ENCODE data around the gene HRAS.
A peak's percentile ranks its signal among the peaks of the same experiment; 100 is the strongest.
"Not testable (repeated sequence)": the region's sequence is repeated elsewhere in the genome, so short reads cannot be mapped to it uniquely, and the experiment has no call there.

The HRAS gene

DNA sequence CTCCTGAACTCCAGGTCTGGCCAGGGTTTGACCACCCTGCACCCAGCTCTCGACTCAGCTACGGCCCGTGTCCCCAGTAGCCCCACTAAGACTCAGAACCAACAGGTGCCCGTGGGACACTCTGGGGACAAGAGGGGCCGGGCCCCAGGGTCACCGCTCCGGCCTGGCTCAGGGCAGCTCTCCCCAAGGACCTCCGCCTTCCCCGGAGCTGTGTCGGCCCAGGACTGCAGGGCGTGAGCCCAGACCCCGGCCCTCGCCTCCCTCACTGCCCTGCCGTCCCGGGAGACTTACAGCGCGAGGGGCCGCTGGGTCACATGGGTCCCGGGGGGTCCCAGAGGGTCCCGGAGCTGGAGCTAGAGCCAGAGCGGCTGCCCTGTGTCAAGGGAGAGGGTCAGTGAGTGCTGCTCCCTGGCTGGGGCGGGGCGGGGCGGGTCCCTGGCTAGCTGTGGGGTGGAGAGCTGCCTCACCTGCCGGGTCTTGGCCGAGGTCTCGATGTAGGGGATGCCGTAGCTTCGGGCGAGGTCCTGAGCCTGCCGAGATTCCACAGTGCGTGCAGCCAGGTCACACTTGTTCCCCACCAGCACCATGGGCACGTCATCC lies 2.3 kb downstream of the HRAS start:
- peak; percentile 62 for DNase-seq (ENCODE audit: low spot score)

DNA sequence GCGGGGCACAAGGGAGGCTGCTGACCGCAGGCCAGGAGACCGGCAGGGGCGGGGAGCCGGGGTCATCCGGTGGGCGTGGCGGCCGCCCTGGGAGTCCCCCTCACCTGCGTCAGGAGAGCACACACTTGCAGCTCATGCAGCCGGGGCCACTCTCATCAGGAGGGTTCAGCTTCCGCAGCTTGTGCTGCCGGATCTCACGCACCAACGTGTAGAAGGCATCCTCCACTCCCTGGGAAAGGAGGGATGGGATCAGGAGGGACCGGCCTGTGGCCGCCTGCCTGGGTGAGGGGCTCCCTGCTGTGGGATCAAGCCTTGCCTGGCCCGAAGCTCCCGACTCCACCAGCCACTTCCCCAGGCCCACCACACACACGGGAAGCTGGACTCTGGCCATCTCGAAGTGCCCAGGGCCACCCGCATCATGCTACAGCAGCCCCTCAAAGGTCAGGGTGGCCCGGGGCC lies 2.8 kb downstream of the HRAS start:
- peak; percentile 55 for DNase-seq (ENCODE audit: low spot score)

DNA sequence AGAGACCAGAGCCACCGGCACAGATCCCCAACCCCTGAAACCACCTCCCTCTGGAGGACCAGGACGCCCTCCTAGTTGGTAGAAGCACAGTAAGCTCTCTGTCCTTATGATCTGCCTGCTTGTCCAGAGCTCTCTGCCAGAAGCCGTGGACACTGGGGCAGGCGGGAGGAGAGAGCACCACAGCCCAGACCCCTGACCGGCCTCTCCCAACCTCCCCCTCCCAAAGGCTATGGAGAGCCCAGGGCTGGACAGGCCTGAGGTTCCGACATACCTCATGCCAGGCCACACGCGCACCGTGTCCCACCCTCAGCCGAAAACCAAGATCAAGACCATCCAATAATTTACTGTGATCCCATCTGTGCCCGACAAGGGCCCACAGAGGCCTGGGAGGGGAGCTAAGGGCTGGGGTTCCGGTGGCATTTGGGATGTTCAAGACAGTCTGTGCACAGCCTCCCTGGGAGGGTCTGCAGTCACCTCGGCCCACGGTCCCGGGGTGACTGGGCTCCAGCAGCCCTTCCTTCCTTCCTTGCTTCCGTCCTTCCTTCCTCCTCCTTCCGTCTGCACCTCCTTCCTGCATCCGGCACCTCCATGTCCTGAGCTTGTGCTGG lies 3.4 kb downstream of the HRAS start:
- peak; percentile 57 for DNase-seq (ENCODE audit: low spot score)

DNA sequence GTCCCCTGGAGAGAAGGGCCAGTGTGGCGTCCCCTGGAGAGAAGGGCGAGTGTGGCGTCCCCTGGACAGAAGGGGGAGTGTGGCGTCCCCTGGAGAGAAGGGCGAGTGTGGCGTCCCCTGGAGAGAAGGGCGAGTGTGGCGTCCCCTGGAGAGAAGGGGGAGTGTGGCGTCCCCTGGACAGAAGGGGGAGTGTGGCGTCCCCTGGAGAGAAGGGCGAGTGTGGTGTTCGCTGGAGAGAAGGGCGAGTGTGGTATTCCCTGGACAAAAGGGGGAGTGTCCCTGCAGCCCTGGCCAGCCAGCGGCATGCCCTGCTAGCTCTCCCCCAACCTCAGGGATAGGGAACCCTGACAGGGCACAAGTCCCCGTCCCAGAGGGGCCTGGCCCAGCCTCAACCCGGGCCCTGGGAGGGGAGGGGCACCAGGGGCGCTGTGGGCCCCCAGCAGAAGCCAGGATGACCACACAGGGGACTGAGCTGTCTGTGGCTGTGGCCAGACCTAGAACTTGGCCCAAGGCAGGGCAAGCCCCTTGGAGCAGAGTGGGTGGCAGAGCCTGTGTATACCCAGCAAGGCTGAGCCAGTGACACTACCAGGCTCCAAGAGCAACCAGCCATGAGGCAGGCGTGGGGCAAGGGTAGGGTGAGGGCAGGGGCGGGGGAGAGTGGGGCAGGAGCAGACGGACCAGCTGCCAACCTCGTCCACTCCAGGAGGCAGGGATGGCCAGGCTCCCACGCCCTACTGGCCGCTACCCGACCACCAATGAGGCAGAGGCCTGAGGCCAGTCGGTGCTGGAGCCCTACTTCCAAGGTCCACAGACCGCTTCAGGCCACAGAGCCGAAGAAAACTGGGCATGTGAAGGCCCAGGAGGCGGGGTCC lies 4.2 kb downstream of the HRAS start:
- peak; percentile 60 for DNase-seq (ENCODE audit: low spot score)

DNA sequence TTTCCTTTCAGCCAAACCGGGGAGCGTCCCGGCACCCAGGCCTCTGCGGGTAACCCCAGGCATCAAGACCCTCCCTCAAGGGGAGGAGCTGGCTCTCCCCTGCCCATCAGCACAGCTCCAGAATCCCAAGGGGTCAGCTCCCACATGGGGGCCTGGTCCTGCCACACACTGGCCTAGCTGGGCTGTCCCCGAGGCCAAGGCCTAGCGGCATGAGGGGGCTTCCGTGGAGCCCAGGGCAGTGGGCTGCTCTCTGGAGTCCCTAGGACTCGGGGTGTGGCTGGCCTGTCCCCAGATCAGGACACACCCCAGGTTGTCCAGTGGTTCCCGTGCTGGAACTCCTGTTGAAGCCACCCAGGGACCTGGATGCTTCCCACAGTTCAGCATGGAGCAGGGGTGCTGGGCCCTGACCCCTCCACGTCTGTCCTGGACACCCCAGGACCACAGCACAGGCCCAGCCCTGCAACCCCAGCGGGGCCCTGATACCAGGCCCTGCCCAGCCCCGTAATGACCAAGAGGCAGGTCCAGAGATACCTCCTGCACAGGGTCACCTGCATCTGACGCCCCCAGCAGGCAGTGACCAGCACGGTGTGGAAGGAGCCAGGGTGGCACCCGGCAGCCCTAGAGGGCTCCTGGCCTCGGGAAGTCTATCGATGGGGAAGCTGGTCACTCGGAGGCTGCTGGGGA lies 5.5 kb downstream of the HRAS start:
- DNase-seq (ENCODE audit: low spot score) = peak; percentile 64

DNA sequence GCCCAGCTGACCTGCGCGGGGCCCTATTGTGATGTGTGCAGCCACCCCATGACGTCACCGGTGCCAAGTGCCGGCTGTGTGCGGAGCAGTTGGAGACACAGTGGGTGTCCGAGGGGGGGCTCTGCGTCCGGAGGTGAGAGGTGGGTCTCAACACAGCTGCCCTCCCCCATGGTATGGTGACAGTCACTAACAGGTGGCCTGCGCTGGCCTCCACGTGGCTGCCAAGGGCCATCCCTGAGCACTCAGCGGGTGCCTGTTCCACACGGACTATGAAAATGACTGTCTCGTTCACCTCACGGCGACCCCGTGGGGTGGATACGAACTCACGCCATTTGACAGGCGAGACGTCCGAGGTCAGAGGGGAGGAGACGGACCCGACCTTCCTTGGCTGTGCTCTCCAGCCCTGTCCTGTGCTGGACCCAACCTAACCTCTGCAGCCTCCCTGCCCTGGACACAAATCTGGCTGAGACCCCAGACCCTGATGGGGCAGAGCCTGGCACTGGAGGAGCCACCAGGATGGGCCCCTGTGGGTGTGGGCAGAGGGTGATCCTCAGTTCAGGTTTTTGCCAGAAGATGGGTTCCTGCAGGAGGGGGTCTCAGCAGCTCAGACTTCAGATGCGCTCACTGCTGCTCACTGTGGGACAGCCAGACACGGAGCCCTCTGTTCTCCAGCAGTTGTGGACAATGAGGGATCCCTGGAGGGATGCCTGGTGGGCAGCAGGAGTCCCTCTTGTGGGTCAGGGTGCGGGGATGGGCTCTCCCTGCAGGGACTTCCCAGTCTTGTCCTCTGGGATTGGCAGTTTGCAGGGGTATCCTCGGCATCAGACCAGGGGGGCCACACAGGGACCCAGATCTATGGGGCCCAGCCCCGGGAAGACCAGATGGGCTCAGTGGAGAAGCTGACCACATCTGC lies 6.3 kb downstream of the HRAS start:
- peak; percentile 68 for DNase-seq (ENCODE audit: low spot score)

DNA sequence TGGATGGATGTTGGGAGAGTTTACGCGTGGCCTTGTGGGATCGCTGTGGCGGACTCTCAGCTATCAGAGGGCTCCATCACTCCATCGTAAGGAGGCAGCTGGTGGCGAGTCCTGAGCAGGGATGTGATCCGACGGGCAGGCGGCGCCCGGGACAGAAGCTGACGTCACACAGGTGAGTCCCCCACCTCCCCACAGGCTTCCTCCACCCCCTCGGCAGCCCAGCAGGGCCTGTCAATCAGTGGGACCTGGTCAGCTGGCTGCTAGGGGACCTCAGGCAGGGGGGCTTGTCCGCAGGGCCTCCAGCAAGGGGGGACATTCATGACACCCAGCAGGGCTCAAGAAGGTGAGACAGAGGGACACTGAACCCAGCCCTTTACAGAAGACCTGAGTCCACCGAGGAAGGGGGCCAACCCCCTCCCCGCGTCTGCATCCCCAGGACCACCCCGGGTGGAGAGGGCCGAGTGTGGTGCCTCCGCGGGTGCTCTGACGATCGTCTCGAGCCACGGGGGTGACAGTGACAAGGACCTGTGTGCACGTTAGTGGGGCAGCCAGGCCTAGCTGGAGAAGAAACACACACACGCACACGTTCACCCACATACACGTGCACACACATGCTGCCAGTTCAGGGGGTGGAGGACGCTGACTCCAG lies 7.1 kb downstream of the HRAS start:
- DNase-seq (ENCODE audit: low spot score) = no peak

DNA sequence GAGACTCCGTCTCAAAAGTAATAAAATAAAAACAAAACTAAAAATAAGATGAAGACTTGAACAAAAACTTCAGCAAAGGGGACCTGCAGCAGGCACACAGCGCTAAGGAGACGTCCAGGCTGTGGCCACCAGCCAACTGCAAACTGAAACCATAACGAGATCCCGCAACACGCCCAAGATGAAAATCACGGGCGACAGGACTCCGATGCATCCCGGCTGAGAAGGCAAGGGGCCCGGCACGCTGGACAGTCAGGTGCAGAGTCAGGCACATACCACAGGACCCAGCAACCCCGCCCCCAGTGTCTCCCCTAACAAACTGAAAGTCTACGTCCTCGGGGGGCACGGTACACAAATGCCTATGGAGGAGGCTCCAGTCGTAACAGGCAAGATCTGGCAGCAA lies 9.2 kb downstream of the HRAS start:
- no peak for DNase-seq (ENCODE audit: low spot score)

DNA sequence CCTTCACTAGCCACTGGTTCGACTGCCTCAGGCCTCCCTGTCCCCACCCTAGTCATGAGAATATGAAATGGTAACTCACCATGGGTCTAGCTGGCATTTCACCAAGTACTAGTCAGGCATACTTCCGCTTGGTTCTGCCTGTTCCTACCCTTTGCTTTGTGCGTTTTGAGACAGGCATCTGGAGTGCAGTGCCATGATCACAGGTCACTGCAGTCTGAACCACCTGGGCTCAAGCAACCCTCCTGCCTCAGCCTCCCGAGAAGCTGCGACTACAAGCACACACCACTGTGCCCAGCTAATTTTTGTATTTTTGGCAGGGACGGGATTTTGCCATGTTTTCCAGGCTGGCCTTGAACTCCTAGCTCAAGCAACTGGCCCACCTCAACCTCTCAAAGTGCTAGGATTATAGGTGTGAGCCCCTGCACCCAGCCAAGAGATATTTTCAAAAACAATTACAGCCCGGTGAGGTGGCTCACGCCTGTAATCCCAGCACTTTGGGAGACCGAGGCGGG lies 14.1 kb downstream of the HRAS start:
- DNase-seq (ENCODE audit: low spot score) = no peak

DNA sequence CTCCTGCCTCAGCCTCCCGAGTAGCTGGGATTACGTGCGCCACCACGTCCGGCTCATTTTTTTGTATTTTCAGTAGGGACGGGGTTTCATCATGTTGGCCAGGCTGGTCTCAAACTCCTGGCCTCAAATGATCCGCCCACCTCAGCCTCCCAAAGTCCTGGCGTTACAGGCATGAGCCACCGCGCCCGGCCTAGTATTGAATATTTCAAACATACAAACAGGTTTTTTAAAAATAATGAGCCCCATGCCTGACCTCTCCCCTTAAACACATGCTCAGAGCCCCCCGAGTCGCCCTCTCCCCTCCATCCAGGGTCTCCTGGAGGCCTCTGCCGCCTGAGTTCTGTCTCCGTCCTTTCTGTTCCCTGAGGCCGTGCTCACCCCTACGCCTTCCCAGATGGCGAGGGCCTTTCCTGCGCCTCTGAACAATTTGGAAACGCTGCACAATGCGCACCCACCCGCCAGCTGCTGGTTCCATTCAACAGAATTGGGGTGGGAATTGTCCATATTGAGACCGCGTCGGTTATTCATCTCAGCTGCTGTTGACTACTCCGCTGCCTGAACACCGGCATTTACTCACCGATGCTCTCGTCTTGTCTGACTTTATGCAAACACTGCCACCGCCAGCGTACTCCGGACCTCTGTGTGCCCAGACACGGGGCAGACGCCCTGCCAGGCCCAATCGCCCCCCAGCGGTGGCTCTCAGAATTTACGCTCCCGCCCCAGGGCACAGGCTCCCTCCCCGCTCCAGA lies 14.8 kb downstream of the HRAS start:
- no peak for DNase-seq (ENCODE audit: low spot score)

DNA sequence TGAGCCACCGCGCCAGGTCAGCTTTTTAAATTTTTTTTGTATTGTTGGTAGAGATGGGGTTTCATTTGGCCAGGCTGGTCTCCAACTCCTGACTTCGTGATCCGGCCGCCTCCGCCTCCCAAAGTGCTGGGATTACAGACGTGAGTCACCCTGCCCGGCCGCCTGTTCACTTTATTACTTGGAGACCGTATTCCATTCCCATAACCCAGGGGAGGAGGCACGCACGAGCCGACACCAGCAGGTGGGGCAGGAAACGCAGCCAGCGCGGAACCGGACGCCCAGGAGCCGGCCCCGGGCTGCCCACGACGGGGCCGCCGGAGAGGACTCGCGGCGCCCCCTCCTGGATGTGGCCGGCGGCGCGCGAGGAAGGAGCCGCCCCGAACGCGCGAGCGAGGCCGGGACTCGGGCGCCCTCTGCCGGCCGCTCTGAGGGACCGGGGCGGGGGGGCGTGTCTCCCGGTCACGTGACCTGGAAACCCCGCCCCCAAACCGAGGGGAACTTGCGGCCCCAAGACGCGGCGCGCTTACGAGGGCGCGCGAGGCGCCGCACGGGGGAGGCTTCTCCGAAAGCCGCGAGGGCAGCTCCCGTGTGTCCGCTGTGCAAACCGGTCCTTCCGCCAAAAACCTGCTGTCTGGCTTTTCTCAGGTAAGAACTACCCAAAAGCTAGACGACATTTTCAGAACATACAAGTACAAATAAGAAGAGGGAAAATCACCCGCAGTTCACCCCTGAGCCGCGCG lies 16.7 kb downstream of the HRAS start:
- DNase-seq (ENCODE audit: low spot score) = peak; percentile 93

DNA sequence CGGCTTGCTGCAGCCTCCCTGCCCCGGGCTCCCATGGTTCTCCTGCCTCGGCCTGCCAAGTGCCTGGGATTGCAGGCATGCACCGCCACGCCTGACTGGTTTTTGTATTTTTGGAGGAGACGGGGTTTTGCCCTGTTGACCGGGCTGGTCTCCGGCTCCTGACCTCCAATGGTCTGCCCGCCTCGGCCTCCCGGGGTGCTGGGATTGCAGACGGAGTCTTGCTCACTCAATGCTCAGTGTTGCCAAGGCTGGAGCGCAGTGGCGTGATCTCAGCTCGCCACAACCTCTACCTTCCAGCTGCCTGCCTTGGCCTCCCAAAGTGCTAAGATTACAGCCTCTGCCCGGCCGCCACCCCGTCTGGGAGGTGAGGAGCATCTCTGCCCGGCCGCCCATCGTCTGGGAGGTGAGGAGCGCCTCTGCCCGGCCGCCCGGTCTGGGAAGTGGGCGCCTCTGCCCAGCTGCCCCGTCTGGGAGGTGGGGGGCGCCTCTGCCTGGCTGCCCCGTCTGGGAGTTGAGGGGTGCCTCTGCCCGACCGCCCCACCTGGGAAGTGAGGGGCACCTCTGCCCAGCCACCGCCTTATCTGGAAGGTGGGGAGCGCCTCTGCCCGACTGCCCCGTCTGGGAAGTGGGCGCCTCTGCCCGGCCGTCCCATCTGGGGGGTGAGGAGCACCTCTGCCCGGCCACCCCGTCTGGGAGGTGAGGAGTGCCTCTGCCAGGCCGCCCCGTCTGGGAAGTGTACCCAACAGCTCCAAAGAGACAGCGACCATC lies 18.3 kb downstream of the HRAS start:
- not testable (repeated sequence) for DNase-seq (ENCODE audit: low spot score)

DNA sequence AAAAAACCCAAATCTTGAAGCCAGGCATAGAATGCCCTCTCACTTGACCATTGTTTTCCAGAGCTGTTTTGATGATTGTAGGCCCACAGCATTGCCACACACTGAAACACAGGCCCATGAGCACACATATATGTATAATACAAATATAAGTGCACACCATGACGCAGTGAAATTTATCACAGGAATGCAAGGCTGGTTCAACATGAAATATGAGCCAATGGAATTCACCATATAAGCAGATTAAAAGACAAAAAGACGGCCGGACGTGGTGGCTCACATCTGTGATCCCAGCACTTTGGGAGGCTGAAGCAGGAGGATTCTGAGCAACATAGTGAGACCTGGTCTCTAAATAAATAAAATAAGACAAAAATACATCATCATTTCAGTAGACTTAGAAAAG lies 19.0 kb downstream of the HRAS start:
- no peak for DNase-seq (ENCODE audit: low spot score)

DNA sequence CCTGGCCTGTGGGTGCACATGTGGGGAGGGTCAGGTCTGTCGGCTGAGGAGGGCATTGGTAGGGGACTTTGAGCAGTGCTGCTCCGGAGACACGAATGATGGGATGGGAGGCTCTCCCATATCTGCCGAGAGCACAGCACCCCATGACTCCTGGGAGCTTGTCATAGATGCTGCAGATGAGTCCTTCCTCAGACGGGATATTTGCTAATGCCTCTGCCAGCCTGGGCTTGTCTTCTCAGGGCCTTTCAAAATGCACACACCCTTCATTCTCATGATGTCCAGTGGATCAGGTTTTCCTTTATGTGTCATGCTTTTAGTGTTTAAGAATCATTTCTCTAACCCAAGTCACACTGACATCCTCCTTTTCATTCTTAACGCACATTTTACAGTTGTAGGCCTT lies 20.2 kb downstream of the HRAS start:
- DNase-seq (ENCODE audit: low spot score) = no peak

DNA sequence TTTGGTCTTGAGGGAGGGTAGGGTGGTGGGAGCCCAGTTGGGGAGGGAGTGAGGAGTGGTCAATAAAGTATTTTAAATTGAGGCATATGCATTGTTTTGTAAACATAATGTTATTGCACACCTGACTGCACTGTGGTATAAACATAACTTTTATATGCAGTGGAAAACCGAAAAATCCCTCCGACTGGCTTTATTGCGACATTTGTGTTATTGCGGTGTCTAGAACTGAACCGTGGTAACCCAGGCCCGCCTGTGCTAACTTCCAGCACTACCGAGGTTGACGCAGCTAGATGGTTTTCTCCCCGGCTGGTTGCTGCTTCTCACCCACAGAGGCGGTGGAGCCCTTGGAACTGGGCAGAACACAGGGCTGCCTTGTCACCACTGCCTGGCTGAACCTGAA lies 20.8 kb downstream of the HRAS start:
- no peak for DNase-seq (ENCODE audit: low spot score)

DNA sequence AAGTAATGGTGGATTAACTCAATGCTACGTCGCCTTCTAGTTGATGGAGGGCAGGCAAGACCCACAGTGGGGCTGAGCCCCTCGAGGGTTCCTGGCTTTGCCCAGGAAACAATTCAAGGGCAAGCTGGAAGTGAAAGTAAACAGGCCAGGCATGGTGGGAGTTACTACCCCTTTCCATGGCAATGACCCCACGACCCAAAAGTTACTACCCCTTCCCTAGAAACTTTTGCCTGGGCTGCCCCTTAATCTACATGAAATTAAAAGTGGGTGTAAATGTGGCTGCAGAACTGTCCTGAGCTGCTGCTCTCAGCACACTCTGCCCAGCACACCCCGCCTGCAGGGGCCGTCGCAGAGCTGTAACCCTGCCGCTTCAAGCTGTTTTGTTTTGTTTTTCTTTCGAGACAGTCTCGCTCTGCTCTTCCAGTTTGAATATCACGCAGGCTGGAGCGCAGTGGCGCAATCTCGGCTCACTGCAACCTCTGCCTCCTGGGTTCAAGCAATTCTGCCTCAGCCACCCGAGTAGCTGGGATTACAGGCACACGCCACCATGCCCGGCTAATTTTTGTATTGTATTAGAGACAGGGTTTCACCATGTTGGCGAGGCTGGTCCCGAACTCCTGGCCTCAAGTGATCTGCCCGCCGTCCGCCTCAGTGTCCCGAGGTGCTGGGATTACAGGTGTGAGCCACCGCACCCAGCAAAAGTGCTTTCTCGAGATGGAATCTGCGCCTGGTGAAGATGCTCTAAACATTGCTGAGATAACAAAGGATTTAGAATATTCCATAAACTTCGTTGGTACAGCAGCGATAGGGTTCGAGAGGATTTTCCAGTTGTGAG lies 22.4 kb downstream of the HRAS start:
- no peak for DNase-seq (ENCODE audit: low spot score)

DNA sequence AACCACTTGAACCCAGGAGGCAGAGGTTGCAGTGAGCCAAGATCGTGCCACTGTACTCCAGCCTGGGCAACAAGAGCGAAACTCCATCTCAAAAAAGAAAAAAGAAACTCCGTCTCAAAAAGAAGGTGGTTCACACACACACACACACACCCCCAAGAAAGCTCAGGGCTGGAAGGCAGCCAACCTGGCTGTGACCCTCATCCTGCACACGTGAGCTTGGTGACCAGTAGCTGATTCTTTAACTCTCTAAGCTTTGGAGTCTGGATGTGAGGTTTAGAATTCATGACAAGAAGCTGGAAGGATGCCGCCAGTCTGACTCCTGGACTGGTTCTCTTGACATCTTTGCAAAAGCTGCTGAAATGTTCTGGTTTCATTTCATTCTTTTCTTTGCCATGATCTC lies 26.4 kb downstream of the HRAS start:
- no peak for DNase-seq (ENCODE audit: low spot score)
